Upper lobe of right lung (tissue), 1 donor: ENCODE results near the gene CAMSAP1. TPM values are rescaled to one million over a fixed set of nuclear protein-coding genes. Genes with fewer than 3 reads are reported as not detected.

ENCODE experiments used
- ATAC-seq: fragments of 200-7000 bp; cut with Tn5 transposase; one replicate; pipeline ENCODE4 v1.9.1; 2020; ENCODE audit warnings: mild to moderate bottlenecking, moderate library complexity
- DNase-seq: peaks from one replicate; pipeline ENCODE4 v3.0.0-alpha.2; 2020
- H3K27ac ChIP-seq: fragments of 200-600 bp; one replicate; pipeline ENCODE4 v1.8.0; 2022
- H3K27me3 ChIP-seq: fragments of 200-600 bp; one replicate; pipeline ENCODE4 v1.8.0; 2022; ENCODE audit warnings: mild to moderate bottlenecking
- H3K36me3 ChIP-seq: fragments of 200-600 bp; one replicate; pipeline ENCODE4 v1.8.0; 2022
- H3K4me1 ChIP-seq: fragments of 200-600 bp; one replicate; pipeline ENCODE4 v1.8.0; 2022
- H3K4me3 ChIP-seq: fragments of 200-600 bp; one replicate; pipeline ENCODE4 v1.8.0; 2022; ENCODE audit warnings: mild to moderate bottlenecking
- H3K9me3 ChIP-seq: fragments of 200-600 bp; one replicate; pipeline ENCODE4 v1.8.0; 2022
- CTCF ChIP-seq: fragments of 200-600 bp; IDR thresholded peaks from one replicate; pipeline ENCODE4 v1.8.0; 2022; ENCODE audit warnings: antibody characterized with exemption
- intact Hi-C: fragments of 100-400 bp; cut with DNase I; formaldehyde crosslinking; loops from one replicate; pipeline ENCODE4 v1.11.0; 2022
- total RNA-seq: library from RNA; stranded (reverse); fragmentation: NEBNext Ultra II Directional; extraction: Animal tissue kit (Norgen Biotek cat#: 25700); gene quantifications from one replicate; pipeline ENCODE4 v1.2.1, GENCODE V29; 2021
- donor health status: DM: no; HTN: yes; CAD: no; lungs with severe emphysema.

CAMSAP1 gene
- total RNA-seq, 1 donor from 2014 or later: 26.5 TPM

GRCh38 chr9:135906291-135907005 is 898 bp downstream of the CAMSAP1 start:
- no peaks in the 10 kb centered on the region for H3K36me3 ChIP-seq
- peak overlapping the region; percentile 65 for H3K27ac ChIP-seq
- TF ChIP-seq CTCF: no peak
- intact Hi-C loops: no loop called here
- no peaks in the 10 kb centered on the region for H3K27me3 ChIP-seq
- H3K4me1 ChIP-seq: peaks cover 42% of the 10 kb centered on the region
- no peaks in the 10 kb centered on the region for H3K9me3 ChIP-seq
- H3K4me3 ChIP-seq: peak overlapping the region; percentile 66
- no peak for ATAC-seq
- DNase-seq: peak; percentile 75

GRCh38 chr9:135905380-135906258 is 1.7 kb downstream of the CAMSAP1 start:
- ATAC-seq (peak; percentile 3), DNase-seq (peak; percentile 55)
- intact Hi-C loops: no loop called here
- no peaks in the 10 kb centered on the region for H3K36me3 ChIP-seq
- H3K9me3 ChIP-seq: no peaks in the 10 kb centered on the region
- no peaks in the 10 kb centered on the region for H3K27me3 ChIP-seq
- peaks cover 42% of the 10 kb centered on the region for H3K4me1 ChIP-seq
- H3K4me3 ChIP-seq: peak overlapping the region; percentile 66
- H3K27ac ChIP-seq: peak overlapping the region; percentile 65
- no peak for TF ChIP-seq CTCF

GRCh38 chr9:135903786-135904520 is 3.4 kb downstream of the CAMSAP1 start:
- TF ChIP-seq CTCF: no peak
- Histone ChIP-seq H3K9me3 (no peaks in the 10 kb centered on the region), H3K36me3 (no peaks in the 10 kb centered on the region), H3K27ac (no peak overlapping the region), H3K4me1 (peaks cover 38% of the 10 kb centered on the region), H3K4me3 (no peak overlapping the region), H3K27me3 (no peaks in the 10 kb centered on the region)
- no peak for ATAC-seq
- intact Hi-C loops: no loop called here
- peak; percentile 25 for DNase-seq

GRCh38 chr9:135903358-135903656 is 4.0 kb downstream of the CAMSAP1 start:
- ATAC-seq (no peak), DNase-seq (peak; percentile 19)
- H3K9me3 ChIP-seq: no peaks in the 10 kb centered on the region
- peak overlapping the region; percentile 6 for H3K27ac ChIP-seq
- intact Hi-C loops: no loop called here
- H3K27me3 ChIP-seq: no peaks in the 10 kb centered on the region
- H3K4me3 ChIP-seq: no peak overlapping the region
- peaks cover 32% of the 10 kb centered on the region for H3K4me1 ChIP-seq
- H3K36me3 ChIP-seq: no peaks in the 10 kb centered on the region
- no peak for TF ChIP-seq CTCF

GRCh38 chr9:135902655-135903357 is 4.5 kb downstream of the CAMSAP1 start:
- peaks cover 31% of the 10 kb centered on the region for H3K4me1 ChIP-seq
- no peak overlapping the region for H3K4me3 ChIP-seq
- H3K9me3 ChIP-seq: no peaks in the 10 kb centered on the region
- no peak for TF ChIP-seq CTCF
- H3K36me3 ChIP-seq: no peaks in the 10 kb centered on the region
- intact Hi-C loops: no loop called here
- no peak overlapping the region for H3K27ac ChIP-seq
- H3K27me3 ChIP-seq: no peaks in the 10 kb centered on the region
- ATAC-seq (no peak), DNase-seq (peak; percentile 40)
